HG02588 (cell line): ENCODE measurements around the gene RAB23.

ENCODE experiments used
- ATAC-seq: cut with Tn5 transposase; IDR thresholded peaks from one replicate; pipeline ENCODE4 v1.9.1; 2021; ENCODE audit warnings: mild to moderate bottlenecking, moderate library complexity; ENCODE audit not compliant: unreplicated experiment

The RAB23 gene

DNA sequence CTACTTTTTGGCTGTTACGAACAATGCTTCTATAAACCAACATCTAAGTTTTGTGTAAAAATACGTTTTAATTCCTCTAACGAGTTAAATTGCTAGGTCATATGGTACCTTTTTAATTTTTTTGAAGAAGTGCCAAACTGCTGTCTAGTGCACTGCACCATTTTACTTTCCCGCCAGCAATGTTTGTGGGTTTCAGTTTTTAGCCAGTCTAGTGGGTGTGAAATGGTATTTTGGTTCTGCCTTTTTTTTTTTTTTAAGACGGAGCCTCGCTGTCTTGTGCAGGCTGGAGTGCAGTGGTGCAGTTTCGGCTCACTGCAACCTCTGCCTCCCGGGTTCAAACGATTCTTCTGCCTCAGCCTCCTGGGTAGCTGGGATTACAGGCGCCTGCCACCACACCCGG is 84.1 kb downstream of the RAB23 start:
- ATAC-seq = no peak

DNA sequence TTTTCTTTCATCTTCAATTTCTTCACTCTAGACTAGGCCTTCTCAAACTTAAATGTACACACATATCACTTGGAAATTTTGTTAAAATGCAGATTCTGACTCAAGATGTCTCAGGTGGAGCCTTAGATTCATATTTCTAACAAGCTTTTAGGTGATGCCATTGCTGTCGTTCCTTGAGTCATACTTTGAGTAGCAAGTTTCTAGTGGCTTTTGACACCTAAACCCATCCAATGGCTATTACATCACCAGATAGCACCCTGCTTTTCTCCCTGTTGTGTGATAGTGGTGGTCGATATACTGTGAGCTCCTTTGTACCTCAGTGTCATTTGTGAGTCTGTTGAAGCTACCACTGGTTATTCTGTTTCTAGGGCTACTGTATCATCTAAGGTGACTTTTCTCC is 84.8 kb downstream of the RAB23 start:
- ATAC-seq = no peak
